AG09319 (cell line): ENCODE results near the gene IL1A.

ENCODE experiments used
- DNase-seq: peaks from one replicate; pipeline ENCODE4 v3.0.0-alpha.2; 2010; ENCODE audit warnings: low read depth; ENCODE audit errors: extremely low read depth
- TF ChIP-seq, protein P1 (sequence below): IDR thresholded peaks from 2 replicates; pipeline ENCODE4 v1.5.1; 2011; ENCODE audit warnings: low read depth, mild to moderate bottlenecking, inconsistent platforms, low read length, moderate library complexity

The IL1A gene

DNA sequence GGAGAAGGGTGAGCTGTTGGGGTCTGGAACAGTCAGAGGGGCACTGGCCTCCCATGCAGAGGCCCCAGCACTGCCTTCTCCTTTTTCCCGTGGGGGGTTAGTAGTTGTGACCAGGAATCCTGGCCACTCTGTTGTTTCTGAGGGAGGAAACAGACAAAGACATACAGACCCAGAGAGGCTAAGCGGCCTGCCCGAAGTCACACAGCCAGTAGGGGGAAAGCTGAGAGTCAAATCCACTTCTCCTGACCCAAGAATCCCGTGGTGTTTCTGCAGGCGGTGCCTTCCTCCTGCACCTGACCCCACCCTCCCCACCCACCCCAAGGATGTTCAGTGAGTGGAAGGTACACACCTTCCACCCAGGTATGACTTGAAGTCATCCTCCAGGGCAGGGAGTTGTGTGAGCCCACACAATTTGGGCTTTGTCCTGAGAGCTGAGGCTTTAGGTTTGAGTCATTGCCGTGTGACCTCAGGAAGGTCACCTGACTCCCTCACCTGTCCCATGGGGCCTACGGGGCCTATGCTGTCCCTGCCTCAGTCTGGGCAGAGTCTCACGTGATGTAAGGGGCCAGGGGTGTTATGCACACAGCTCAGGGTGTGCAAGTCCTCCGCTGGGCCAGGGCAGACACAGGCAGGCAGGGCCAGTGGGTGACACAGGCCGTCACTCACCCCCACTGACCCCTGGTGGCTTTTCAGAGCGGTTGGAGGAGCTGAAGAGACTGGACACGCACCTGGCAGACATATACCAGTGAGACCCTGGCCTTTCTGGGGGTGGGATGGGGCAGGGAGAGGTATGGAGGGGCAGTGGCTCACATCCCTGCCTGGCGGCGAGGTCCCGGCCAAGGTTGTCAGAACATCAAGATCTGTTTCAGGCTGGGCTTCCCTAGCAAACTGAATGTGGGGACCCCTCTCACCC is 58.5 kb downstream of the IL1A start:
- TF ChIP-seq, protein P1, sequence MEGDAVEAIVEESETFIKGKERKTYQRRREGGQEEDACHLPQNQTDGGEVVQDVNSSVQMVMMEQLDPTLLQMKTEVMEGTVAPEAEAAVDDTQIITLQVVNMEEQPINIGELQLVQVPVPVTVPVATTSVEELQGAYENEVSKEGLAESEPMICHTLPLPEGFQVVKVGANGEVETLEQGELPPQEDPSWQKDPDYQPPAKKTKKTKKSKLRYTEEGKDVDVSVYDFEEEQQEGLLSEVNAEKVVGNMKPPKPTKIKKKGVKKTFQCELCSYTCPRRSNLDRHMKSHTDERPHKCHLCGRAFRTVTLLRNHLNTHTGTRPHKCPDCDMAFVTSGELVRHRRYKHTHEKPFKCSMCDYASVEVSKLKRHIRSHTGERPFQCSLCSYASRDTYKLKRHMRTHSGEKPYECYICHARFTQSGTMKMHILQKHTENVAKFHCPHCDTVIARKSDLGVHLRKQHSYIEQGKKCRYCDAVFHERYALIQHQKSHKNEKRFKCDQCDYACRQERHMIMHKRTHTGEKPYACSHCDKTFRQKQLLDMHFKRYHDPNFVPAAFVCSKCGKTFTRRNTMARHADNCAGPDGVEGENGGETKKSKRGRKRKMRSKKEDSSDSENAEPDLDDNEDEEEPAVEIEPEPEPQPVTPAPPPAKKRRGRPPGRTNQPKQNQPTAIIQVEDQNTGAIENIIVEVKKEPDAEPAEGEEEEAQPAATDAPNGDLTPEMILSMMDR, result no peak
- DNase-seq, result no peak

DNA sequence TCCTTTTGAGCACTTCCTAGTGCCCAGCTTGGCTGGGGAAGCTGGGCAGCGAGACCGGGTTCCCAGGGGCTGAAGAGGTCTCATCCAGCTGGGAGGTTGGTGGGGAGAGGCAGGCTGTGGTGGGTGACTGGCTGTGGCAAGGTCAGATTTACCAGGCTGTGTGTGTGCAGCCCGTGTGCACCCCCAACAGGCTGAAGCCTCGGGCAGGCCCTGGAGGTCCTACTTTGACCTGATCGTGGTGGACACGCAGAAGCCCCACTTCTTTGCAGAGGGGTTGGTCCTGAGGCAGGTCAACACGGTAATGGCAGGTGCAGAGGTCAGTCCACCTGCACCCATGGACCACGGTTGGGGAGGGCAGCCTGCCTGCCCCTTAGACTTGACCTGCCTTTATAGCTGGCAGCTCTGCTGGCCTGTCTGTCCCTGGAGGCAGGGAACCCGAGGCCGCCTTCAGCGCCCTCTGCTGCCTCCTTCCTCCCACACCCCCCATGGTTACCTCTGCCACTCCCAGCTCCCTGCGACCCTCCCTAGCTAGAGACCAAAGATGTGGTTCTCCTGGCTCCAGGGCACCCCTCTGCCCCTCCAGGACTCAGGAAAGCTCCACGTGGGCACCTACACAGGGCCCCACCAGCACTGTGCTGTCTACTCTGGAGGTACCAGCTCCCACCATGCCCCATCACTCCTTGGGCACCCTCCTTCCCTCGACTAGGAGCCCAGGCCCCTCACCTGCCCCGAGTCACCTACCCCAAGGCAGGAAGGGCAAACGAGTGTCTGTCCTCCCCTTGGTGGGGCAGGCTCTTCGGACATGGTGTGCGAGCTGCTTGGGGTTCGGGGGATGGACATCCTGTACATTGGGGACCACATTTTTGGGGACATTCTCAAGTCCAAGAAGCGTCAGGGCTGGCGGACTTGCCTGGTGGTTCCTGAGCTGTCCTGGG is 59.4 kb downstream of the IL1A start:
- TF ChIP-seq, protein P1, result peak; percentile 2
- no peak for DNase-seq

DNA sequence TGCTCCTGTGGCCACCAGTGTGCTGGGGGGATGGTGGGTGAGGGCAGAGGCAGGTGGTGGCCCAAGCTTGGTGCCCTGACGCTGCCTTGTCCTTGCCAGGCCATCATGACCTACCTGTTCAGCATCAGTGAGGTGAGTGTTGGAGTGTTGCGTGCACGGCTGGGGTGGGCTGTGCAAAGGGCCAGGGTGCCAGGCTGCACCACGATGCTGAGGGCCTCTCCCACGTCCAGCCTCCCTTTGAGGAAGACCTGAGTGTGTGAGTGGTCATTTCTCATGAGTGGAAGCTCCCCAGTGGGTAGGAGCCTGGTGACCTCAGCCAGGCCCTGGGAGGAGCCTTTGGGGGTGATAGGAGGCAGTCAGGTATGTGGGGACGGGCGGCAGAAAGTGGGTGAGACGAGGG is 60.3 kb downstream of the IL1A start:
- TF ChIP-seq, protein P1, result no peak

More for the DNA sequence above, 60.3 kb downstream of the IL1A start:
- no peak for DNase-seq
